Midbrain (tissue), 1 donor: ENCODE measurements around the gene SCARF2.
"Not testable (repeated sequence)": the region's sequence is repeated elsewhere in the genome, so short reads cannot be mapped to it uniquely, and the experiment has no call there.

ENCODE experiments used
- DNase-seq: peaks from one replicate; lab custom pipeline; 2025; lab: John Stamatoyannopoulos, UW

Gene SCARF2

DNA sequence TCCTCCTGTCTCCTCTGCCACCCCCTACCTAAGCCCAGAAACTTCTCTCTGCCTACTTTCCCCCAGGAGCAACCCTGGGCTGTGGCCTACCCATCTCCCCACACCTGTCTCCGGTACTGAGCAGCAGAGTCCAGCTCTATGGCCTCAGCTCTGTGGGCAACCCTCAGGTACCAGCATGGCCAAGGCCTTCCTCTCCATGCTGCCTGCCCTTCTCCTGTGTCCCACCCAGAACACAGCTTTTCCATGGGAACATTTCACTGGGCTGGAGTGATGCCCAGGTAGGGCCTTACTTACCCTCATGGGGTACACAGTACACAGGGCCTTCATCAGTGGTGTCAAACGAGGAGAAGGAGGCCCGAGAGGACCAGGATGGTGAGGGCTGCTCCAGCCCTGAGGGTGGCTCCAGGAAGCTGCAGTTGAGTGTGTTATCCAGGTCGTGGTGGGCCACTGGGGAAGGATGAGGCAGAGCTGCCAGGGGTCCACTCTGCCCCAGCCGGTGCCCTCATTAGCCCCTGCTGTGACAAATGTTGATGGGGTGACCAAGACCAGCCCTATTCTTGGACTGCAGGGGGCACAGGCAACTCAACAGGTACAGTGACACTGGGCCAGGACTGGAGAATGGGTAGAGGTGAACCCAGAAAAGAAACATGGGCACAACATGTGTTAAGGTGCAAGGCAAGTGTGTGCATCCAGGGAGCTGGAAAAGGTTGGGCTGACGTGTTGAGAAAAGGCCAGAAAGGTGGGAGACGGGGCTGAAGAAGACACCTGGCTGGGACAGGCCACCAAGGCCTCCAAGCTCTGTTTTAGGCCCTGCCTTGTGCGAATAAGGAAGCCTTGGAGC is 10.3 kb downstream of the SCARF2 start:
- no peak for DNase-seq

GRCh38 chr22:20426259-20426615 is 11.4 kb downstream of the SCARF2 start:
- no peak for DNase-seq

- no peak for DNase-seq
Observed at GRCh38 chr22:20425566-20426258, 11.9 kb downstream of the SCARF2 start.

- DNase-seq: no peak
Observed at GRCh38 chr22:20424932-20425565, 12.6 kb downstream of the SCARF2 start.

- no peak for DNase-seq
Observed at GRCh38 chr22:20424568-20424931, 13.1 kb downstream of the SCARF2 start.

DNA sequence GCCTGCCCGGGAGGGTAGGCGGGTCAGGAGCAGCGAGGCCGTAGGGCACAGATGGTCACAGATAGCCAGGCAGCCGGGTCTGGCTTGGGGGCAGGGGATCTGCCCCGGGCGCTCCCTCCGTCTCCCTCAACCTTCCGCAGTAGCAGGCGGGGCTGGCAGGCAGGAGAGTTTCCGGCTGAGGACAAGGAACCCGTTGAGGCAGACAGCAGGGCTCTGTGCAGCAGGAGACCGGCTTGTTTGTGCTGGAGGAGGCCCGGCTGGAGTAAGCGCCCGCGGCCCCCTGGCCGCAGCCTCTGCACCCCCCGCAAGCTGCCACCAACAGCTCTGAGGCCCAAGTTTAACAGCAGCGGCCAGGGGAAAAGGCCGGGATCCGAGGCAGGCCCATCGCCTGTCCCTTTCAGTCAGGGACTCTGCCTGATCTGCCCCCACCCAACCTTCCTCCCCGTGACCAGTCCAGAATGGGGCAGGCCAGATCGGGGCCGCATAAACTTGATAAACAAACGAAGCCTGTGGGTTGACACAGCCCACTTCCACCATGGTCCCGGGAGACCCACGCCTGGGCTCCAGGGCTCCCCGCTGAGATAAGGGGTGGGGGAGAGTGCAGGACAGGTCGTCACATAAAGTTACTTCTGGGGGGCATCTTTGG is 13.6 kb downstream of the SCARF2 start:
- no peak for DNase-seq

DNA sequence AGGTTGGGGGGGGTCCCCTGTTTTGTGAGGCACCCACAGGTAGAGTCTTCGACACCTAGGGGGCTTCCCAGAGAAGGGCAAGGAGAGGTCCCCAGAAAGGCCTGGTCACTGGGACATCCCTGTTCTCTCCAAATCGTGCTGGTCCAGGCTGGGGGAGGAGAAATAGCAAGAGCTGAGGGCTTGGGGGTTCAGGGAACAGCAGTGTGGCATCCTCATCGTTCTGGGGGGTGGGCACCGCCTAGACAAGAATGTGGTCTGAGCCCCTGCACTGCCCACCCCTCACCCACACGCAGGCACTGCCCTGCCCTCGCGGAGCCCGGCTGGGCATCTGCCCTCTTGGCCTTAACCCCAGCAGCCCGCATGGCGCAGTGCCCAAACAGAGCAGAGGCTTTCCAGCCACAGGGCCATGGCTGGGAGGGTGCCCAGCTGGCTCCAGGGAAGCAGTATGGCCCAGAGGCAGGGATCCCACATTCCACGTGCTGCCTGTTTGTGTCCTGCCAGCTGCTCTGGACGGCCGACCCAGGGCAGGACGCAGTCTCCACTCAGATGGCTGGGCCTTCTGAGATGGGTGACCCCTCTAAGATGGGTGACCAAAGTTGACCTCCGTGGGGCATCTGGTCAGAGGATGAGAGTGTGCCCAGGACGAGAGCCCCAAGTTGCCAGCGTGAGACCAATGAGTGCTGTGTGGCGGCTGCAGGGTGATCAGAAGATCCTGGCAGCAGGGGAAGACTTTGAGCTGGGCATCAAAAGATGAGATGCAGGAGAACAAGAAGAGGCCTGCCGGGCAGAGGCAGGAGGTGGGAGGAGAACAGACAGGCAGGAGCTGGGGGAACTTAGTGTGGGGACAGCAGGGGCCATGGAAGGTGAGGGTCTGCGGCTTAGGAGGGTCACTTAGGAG is 14.4 kb downstream of the SCARF2 start:
- DNase-seq: peak; percentile 85

GRCh38 chr22:20422271-20423007 is 15.2 kb downstream of the SCARF2 start:
- no peak for DNase-seq

GRCh38 chr22:20421507-20421874 is 16.1 kb downstream of the SCARF2 start:
- DNase-seq: no peak

GRCh38 chr22:20420157-20420842 is 17.3 kb downstream of the SCARF2 start:
- DNase-seq: no peak

GRCh38 chr22:20419664-20419951 is 18.0 kb downstream of the SCARF2 start:
- DNase-seq: no peak

- peak; percentile 78 for DNase-seq
Observed at GRCh38 chr22:20418211-20418788, 19.3 kb downstream of the SCARF2 start.

DNA sequence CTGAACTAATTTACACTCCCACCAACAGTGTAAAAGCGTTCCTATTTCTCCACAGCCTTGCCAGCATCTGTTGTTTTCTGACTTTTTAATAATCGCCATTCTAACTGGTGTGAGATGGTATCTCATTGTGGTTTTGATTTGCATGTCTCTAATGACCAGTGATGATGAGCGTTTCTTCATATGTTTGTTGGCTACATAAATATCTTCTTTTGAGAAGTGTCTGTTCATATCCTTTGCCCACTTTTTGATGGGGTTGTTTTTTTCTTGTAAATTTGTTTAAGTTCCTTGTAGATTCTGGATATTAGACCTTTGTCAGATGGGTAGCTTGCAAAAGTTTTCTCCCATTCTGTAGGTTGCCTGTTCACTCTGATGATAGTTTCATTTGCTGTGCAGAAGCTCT is 21.9 kb downstream of the SCARF2 start:
- not testable (repeated sequence) for DNase-seq

DNA sequence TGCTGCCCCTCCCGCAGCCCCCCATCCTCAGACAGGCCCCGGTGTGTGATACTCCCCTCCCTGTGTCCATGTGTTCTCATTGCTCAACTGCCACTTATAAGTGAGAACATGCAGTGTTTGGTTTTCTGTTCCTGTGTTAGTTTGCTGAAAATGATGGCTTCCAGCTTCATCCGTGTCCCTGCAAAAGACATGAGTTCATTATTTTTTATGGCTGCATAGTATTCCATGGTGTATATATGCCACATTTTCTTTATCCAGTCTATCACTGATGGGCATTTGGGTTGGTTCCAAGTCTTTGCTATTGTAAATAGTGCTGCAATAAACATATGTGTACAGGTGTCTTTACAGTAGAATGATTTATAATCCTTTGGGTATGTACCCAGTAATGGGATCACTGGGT is 22.4 kb downstream of the SCARF2 start:
- not testable (repeated sequence) for DNase-seq

DNA sequence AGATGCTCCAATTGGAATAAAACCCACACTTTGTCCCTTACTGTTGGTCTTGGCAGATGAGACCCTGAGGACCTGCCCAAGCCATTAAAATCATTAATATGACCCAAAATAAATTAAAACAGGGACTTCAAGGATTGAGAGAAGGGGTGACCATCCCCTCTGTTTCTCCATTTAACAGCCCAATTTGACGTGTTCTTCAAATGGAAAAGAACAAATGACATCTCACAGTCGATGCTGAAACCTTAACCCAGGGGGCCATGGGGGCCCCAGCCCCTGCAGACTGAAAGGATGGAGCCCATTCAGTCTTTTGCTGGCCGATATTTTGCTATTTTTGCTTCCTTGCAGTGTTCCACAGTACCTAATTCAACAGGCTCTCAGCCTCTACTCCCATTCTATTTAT is 23.2 kb downstream of the SCARF2 start:
- DNase-seq: no peak

DNA sequence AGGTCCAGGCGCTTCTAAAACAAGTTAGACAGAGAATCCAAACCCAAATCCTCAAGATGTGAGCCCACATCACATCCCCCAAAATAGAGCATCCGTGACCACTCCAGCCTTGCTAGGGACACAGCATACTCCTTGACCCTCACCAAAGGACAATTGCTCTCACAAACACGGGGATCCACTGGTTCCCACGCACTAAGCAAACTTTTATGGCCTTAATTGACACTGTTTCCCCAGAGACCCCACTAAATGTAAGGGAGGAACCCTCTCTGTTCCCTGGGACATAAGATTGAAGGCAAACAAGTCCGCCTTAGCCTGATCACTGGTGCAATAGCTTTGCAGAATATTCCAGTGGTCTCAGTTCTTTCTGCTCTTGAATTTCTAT is 23.6 kb downstream of the SCARF2 start:
- DNase-seq: no peak

DNA sequence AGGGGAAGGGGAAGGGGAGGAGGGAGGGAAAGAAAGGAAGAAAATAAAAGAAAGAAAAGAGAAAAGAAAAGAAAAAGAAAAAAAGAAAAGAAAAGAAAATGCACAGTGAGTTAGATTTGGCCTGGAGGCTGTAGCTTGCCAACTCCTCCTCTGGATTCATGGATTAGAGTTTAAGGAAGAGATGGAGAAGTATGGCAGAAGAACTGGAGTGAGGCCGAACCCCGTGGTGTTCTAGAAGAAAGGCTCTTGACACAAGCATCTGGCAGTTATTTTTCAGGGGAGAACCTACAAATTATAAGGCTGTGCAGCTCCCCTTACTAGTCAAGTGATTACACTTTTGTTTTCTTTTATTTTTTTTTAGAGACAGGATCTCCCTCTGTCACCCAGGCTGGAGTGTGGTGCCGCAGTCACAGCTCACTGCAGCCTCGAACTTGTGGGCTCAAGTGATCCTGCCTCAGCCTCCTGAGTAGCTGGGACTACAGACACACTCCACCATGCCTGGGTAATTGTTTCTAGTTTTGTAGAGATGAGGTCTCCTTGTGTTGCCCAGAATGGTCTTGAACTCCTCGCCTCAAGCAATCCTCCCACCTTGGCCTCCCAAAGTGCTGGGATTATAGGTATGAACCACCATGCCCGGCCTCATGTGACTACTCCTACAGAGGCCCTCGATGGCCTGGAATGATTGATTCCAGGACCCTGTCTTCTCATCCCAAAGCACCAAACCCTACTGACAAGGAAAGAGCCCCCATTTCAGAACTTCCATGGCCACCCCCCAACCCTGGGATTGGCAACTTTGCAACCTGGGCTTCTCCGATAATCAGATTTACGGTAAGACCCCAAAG is 24.2 kb downstream of the SCARF2 start:
- DNase-seq: no peak

GRCh38 chr22:20412474-20413216 is 25.0 kb downstream of the SCARF2 start:
- no peak for DNase-seq

DNA sequence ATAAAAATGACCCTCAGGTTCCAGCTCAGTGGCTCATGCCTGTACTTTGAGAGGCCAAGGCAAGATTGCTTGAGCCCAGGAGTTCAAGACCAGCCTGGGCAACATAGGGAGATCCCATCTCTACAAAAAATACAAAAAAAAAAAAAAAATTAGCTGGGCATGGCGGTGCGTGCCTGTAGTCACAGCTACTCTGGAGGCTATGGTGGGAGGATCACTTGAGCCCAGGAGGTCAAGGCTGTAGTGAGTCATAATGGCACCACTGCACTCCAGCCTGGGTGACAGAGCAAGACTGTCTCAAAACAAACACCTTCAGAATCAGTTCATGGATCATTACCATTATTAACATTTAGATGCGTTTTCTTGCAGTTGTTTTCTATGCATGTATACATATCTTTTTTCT is 28.2 kb downstream of the SCARF2 start:
- not testable (repeated sequence) for DNase-seq
